Measurements from ENCODE around the gene LRRC36.

LRRC36 gene

GRCh38 chr16:67426022-67426421, 99.4 kb downstream of the LRRC36 start:
- no peak for DNase-seq

DNA sequence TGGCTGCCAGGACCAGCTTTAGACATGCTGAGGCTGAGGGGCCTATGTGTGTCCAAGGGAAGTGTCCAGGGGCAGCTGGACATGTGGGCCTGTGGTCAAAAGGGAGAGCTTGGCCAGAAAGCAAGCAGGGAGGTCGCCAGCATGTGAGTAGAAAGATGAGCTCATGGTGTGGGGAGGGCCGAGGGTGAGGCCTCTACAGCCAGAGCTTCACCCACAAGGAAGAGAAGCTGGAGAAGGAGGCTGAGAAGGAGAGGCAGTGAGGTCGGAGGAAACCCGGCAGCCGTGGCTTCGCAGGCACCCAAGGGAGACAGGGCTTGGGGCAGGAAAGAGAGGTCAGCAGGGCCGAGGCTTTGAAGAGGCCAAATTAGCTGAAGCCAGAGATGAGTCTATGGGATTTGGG, 100.3 kb downstream of the LRRC36 start:
- no peak for DNase-seq

DNA sequence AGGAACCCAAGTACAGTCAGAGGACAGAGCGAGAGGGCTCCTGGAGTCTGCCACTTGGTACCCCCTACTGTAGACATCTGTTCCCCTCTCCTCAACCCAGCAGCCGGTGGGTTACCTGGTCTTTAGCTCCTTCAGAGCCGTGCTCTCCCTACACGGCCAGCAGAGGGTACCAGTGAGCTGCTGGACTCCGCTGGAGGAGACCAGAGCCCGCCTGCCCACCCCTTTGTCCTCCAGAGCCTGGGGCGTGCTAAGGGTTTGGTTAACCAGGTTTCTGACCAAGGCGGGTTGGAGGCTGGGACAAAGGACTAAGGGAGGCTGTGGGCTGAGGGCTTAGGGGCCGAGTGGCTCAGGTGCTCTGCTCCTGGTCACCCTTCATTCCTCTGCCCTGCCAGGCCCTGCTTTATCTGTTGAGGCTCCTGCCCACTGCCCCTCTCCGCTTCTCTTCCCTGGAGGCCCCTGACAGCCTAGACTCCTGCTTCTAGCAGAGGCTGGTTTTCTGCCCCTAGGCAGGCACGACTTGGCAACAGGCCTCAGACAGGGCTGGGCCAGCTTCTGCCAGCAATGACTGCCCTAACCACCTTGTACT, 101.6 kb downstream of the LRRC36 start:
- DNase-seq, result peak; percentile 47

DNA sequence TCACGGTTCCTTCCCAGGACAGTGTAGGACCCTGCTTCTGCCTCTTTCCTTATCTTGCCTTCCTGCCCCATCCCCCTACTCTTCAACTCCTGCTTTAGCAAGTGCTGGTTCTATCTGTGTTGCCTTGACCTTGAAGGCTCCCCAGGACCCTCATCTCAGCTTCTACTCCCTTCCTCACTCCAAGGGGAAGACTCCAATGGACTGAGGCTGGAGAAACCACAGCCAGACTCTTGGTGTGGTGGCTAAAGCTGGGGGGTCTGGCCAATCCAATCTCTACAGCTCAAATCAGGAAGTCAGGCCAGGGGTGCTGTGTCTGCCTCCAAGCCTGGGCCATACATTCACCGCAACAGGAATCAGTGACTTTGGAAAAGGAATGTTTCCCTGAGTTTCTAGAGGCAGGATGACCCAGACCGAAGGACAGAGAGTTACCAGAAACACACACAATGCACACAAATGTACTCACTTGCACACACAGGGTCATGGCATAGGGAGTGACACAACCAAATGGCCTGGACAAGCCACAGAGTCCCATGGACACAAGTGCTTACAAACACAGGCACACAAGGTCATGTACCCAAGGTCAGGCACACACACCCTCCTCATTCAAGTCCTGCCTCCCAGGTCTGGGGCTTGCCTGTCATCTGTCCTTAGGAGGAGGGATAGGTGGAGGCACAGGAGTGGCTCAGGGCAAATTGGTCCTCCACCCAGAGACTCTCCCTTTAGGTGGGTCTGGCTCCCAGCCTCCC, 102.6 kb downstream of the LRRC36 start:
- no peak for DNase-seq

DNA sequence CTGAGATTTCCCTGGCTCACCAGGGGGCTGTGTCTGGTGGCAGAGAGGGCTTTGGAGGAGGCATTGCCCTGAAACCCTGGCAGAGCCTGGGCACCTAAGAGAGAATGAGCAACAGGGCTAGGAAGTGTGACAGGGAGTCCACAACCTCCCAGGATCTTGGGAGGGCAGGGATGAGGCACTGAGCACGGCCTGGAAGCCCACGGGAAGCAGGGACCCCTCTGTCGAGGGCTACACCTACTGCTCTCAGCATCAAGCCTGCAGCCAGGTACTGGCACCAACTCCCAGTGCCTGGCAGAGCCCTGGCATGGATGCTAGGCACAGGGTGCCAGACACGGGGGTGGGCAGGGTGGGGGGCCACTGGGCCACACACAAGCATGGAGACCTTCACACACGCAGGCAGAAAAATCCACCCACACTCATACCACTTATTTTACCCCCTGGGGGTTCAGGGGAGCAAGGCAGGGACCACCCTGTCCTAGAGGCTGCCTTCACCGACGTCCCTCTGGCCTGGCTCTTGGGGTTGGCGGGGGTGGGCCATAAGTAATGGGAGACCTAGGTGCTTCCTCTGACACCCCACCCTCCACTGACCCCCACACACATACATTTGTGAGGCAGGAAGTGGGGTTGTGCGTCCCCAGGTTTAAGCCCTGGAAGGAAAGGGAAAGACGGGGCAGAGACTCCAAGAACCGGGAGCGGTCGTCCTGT, 103.3 kb downstream of the LRRC36 start:
- DNase-seq, result no peak

DNA sequence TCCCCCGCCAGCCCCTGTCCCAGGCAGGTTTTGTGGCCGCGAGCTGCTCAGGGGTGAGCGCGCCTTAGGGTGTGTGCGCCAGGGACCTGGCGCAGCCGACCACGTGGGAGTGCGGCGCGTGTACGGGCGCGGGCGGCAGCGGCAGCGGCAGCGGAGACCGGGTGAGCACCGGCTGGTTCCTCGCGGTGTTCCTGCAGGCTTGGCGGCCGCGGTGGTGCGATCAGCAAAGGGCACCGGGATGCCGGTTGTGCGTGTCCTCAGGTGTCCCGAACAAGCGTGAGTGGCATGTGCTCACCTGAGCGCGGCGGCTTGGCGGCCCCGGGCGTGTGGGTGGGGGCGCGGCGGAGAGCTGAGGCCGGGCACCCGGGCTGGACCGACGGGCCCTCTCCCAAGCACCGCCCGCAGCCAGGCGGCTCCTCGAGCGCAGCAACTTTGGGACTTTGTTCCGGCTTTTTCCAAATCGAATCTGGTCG, 103.9 kb downstream of the LRRC36 start:
- no peak for DNase-seq

DNA sequence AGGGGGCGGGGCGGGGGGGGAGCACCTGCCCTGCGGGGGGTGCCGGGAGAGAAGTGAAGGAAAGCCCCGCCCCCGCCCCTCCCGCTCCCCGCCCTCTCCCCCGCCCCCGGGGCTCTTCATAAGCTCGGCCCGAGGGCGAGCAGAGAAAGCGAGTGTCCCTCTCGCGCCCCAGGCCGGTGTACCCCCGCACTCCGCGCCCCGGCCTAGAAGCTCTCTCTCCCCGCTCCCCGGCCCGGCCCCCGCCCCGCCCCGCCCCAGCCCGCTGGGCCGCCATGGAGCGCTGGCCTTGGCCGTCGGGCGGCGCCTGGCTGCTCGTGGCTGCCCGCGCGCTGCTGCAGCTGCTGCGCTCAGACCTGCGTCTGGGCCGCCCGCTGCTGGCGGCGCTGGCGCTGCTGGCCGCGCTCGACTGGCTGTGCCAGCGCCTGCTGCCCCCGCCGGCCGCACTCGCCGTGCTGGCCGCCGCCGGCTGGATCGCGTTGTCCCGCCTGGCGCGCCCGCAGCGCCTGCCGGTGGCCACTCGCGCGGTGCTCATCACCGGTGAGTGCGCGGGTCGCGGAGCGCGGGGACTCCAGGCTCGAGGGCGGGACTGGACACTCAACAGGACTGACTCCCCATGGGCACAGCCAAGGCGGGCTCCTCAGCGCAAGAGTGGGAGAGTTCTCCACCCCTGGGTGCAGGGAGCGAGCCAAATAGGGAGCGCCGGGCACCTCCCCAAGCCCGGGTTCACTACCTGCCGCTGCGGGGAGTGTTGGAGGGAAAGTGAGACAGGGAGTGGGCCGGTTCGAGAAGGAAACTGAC, 104.6 kb downstream of the LRRC36 start, which contains the start of gene HSD11B2:
Gene HSD11B2, plus strand, starts transcription at position 145 of the 798 bp plus-strand sequence. Its CDS starts 128 bp downstream, at position 273.
- DNase-seq, result peak; percentile 27

DNA sequence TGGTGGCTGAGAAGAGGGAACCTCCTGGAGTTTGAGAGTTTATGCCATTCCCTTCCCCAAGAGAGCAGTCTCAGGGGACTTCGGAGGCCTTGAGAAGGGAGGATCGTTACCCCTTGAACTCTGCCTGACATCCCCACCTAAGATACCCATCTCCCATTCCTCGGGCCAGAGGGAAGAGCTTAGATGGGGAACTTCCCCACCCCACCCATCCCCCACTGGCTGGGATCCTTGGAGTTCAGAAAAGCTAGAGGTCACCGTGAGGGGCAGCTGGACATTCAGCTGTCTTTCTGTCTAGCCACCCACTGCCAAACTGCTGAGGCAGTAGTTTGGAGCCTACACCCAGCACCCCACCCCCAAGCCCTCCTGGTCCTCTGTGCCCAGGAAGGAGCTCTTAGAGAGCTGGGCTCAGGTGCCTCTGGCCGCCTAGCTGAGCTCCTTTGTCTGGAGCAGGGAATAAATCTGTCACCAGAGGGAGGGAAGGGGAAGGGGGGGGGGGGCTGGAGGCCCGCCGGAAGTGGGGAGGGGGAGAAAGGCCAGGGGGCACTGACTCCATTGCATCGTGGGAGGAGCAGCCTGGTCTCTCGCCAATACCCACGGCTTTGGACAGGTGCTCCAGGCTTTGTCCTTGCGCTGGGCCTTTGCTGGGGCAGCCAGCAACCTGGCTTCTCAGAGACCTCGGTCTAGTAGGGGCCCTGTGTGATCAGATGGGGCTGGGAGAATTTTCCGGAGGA, 105.3 kb downstream of the LRRC36 start:
- no peak for DNase-seq

GRCh38 chr16:67432506-67432890, 105.9 kb downstream of the LRRC36 start:
- DNase-seq, result no peak

DNA sequence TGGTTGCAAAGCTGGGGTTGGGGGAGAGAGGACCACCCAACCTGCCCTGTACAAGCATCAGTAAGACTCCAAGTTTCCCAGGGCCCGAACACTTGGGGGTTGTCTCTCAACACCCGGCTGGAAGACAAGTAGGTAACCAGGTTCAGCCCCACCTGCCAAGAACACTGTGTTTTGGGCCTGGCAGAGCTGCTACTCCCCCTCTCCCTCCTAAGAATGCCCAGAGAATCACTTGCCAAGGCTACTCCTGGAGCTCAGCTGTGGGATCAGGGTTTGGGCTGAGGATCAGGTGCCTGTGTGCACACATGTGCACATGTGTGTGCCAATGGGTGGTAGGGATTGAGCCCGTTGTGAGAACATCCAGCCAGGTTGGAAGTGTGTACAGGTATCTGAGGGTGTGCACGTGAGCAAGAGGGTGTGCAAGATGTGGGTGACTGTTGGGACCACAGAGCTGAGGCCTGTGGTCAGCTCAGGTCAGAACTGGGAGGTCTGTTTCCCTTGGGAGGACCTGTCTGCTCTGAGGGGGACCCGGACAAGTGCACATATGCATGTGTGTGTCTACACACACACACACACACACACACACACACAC, 106.6 kb downstream of the LRRC36 start:
- DNase-seq, result no peak
